ENCODE data around the gene COBL. TPM values are rescaled to one million over a fixed set of nuclear protein-coding genes. Genes with fewer than 3 reads are reported as not detected.

The COBL gene
- total RNA-seq, 3 donors from 2014 or later (not counting 1 experiment from before 2014, with no cell fraction given) = not detected

- intact Hi-C loops (cut with micrococcal nuclease) = no loop called here
- no peak for DNase-seq
- no peaks in the 10 kb centered on the region for H3K36me3 Mint-ChIP-seq
Measured at GRCh38 chr7:51275532-51275931, 41.1 kb downstream of the COBL start.

GRCh38 chr7:51274955-51275354 is 41.7 kb downstream of the COBL start:
- H3K4me3 ChIP-seq (ENCODE audit: low read length) = no peak overlapping the region
- Mint-ChIP-seq H3K36me3 (no peaks in the 10 kb centered on the region), H3K27ac (no peak overlapping the region), H3K9me3 (no peaks in the 10 kb centered on the region), H3K27me3 (ENCODE audit: low read depth in 2 of 2) (peaks cover 1 to 15% of the 10 kb centered on the region in 2 donors), H3K4me1 (no peaks in the 10 kb centered on the region), H3K4me3 (no peak overlapping the region)
- no peak overlapping the region for H3K27ac ChIP-seq (ENCODE audit: low read length)
- DNase-seq = no peak
- H3K4me1 ChIP-seq (ENCODE audit: control insufficient read depth, insufficient read depth, low read length) = no peaks in the 10 kb centered on the region
- H3K27me3 ChIP-seq (ENCODE audit: control insufficient read depth, insufficient read depth, low read length) = no peaks in the 10 kb centered on the region
- ATAC-seq = no peak
- TF ChIP-seq CTCF (IDR thresholded peaks at IDR 0.05) = no peak
- 81% methylated on average over 7 of the region's 7 CpGs for WGBS (ENCODE audit: insufficient coverage)
- intact Hi-C loops (cut with micrococcal nuclease) = no loop called here
- no peaks in the 10 kb centered on the region for H3K9me3 ChIP-seq (ENCODE audit: control insufficient read depth, insufficient read depth, low read length)
- H3K36me3 ChIP-seq (ENCODE audit: control insufficient read depth, insufficient read depth, low read length) = no peaks in the 10 kb centered on the region

More at GRCh38 chr7:51275532-51275931, 41.1 kb downstream of the COBL start:
- no peak for TF ChIP-seq CTCF (IDR thresholded peaks at IDR 0.05)
- Histone ChIP-seq H3K4me3 (ENCODE audit: low read length) (no peak overlapping the region), H3K4me1 (ENCODE audit: control insufficient read depth, insufficient read depth, low read length) (no peaks in the 10 kb centered on the region), H3K9me3 (ENCODE audit: control insufficient read depth, insufficient read depth, low read length) (no peaks in the 10 kb centered on the region), H3K27ac (ENCODE audit: low read length) (no peak overlapping the region), H3K36me3 (ENCODE audit: control insufficient read depth, insufficient read depth, low read length) (no peaks in the 10 kb centered on the region), H3K27me3 (ENCODE audit: control insufficient read depth, insufficient read depth, low read length) (no peaks in the 10 kb centered on the region)
- WGBS (ENCODE audit: insufficient coverage) = 81% methylated on average over 8 of the region's 9 CpGs
- no peak for ATAC-seq
- no peak overlapping the region for H3K27ac Mint-ChIP-seq
- no peaks in the 10 kb centered on the region for H3K9me3 Mint-ChIP-seq
- H3K4me1 Mint-ChIP-seq = no peaks in the 10 kb centered on the region
- no peak overlapping the region for H3K4me3 Mint-ChIP-seq
- peaks cover 7 to 19% of the 10 kb centered on the region in 2 donors for H3K27me3 Mint-ChIP-seq (ENCODE audit: low read depth in 2 of 2)

DNA sequence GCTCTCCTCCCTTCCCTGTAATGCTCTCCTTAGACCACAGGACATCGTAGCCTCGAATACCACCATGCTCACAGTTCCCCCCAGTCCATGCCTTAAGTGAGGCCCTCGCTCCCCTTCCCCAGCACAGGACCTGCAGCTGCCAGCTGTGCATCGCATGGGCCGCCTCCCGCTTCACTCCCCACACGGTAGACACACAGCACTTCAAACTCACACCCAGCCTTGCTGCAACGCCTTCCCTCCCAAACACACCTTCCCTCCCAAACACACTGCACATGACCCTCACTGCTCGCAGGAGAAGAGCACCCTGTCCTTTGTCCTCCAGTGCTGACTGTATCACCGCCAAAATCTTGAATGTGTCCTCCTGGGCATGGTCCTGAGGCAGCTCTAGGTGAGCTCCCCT is 42.6 kb downstream of the COBL start:
- intact Hi-C loops (cut with micrococcal nuclease) = no loop called here
- TF ChIP-seq CTCF (IDR thresholded peaks at IDR 0.05) = no peak
- Mint-ChIP-seq H3K27ac (no peak overlapping the region), H3K4me1 (no peaks in the 10 kb centered on the region), H3K36me3 (no peaks in the 10 kb centered on the region), H3K4me3 (no peak overlapping the region), H3K27me3 (ENCODE audit: low read depth in 2 of 2) (peaks cover 0 to 15% of the 10 kb centered on the region in 2 donors), H3K9me3 (no peaks in the 10 kb centered on the region)
- H3K36me3 ChIP-seq (ENCODE audit: control insufficient read depth, insufficient read depth, low read length) = no peaks in the 10 kb centered on the region
- H3K9me3 ChIP-seq (ENCODE audit: control insufficient read depth, insufficient read depth, low read length) = no peaks in the 10 kb centered on the region
- no peak overlapping the region for H3K4me3 ChIP-seq (ENCODE audit: low read length)
- no peaks in the 10 kb centered on the region for H3K4me1 ChIP-seq (ENCODE audit: control insufficient read depth, insufficient read depth, low read length)
- no peaks in the 10 kb centered on the region for H3K27me3 ChIP-seq (ENCODE audit: control insufficient read depth, insufficient read depth, low read length)
- ATAC-seq (no peak), DNase-seq (no peak)
- H3K27ac ChIP-seq (ENCODE audit: low read length) = no peak overlapping the region
- WGBS (ENCODE audit: insufficient coverage) = 87% methylated on average over 10 of the region's 10 CpGs

GRCh38 chr7:51273360-51273759 is 43.2 kb downstream of the COBL start:
- 93% methylated on average over 1 of the region's 1 CpG for WGBS (ENCODE audit: insufficient coverage)
- Mint-ChIP-seq H3K4me1 (no peaks in the 10 kb centered on the region), H3K36me3 (no peaks in the 10 kb centered on the region), H3K9me3 (no peaks in the 10 kb centered on the region), H3K27me3 (ENCODE audit: low read depth in 2 of 2) (peaks cover 0 to 15% of the 10 kb centered on the region in 2 donors), H3K4me3 (no peak overlapping the region), H3K27ac (no peak overlapping the region)
- DNase-seq = no peak
- no peak overlapping the region for H3K27ac ChIP-seq (ENCODE audit: low read length)
- no peak for ATAC-seq
- no peaks in the 10 kb centered on the region for H3K27me3 ChIP-seq (ENCODE audit: control insufficient read depth, insufficient read depth, low read length)
- intact Hi-C loops (cut with micrococcal nuclease) = no loop called here
- H3K4me1 ChIP-seq (ENCODE audit: control insufficient read depth, insufficient read depth, low read length) = no peaks in the 10 kb centered on the region
- no peaks in the 10 kb centered on the region for H3K36me3 ChIP-seq (ENCODE audit: control insufficient read depth, insufficient read depth, low read length)
- H3K9me3 ChIP-seq (ENCODE audit: control insufficient read depth, insufficient read depth, low read length) = no peaks in the 10 kb centered on the region
- no peak overlapping the region for H3K4me3 ChIP-seq (ENCODE audit: low read length)
- no peak for TF ChIP-seq CTCF (IDR thresholded peaks at IDR 0.05)

All from natural killer cell (primary cell).